Progenitor cell of endocrine pancreas (in vitro differentiated cells): ENCODE measurements around the gene SLC22A31. TPM values are rescaled to one million over a fixed set of nuclear protein-coding genes. Genes with fewer than 3 reads are reported as not detected.
"Not testable (repeated sequence)": the region's sequence is repeated elsewhere in the genome, so short reads cannot be mapped to it uniquely, and the experiment has no call there.

ENCODE experiments used
- DNase-seq: peaks from one replicate; pipeline ENCODE4 v3.0.0; 2021; ENCODE audit warnings: low spot score; ENCODE audit not compliant: unreplicated experiment
- H3K27ac Mint-ChIP-seq: 2 replicates; pipeline ENCODE4 v1.8.0; 2021; ENCODE audit warnings: mild to moderate bottlenecking, moderate library complexity, mixed read lengths
- H3K27me3 Mint-ChIP-seq: 2 replicates; pipeline ENCODE4 v1.8.0; 2021; ENCODE audit warnings: mixed read lengths
- H3K36me3 Mint-ChIP-seq: 2 replicates; pipeline ENCODE4 v1.8.0; 2022; ENCODE audit warnings: mixed read lengths; ENCODE audit not compliant: insufficient read depth
- H3K4me1 Mint-ChIP-seq: 2 replicates; pipeline ENCODE4 v1.8.0; 2021; ENCODE audit warnings: low read depth, mixed read lengths
- H3K4me3 Mint-ChIP-seq: 2 replicates; pipeline ENCODE4 v1.8.0; 2021; ENCODE audit warnings: low read depth, mild to moderate bottlenecking, moderate library complexity, mixed read lengths
- H3K9me3 Mint-ChIP-seq: 2 replicates; pipeline ENCODE4 v1.8.0; 2021; ENCODE audit warnings: low read depth, mixed read lengths
- total RNA-seq: library from RNA; stranded (reverse); gene quantifications from 2 replicates; pipeline ENCODE4 v1.2.1, GENCODE V29; 2021
- TF ChIP-seq, protein P1 (sequence below): fragments of 200-600 bp; sonication (generic); IDR thresholded peaks from one replicate; pipeline ENCODE4 v1.5.0; 2021; ENCODE audit warnings: antibody characterized with exemption, mild to moderate bottlenecking; ENCODE audit not compliant: unreplicated experiment

The SLC22A31 gene
- total RNA-seq, 1 donor from 2014 or later: 6.9 TPM

DNA sequence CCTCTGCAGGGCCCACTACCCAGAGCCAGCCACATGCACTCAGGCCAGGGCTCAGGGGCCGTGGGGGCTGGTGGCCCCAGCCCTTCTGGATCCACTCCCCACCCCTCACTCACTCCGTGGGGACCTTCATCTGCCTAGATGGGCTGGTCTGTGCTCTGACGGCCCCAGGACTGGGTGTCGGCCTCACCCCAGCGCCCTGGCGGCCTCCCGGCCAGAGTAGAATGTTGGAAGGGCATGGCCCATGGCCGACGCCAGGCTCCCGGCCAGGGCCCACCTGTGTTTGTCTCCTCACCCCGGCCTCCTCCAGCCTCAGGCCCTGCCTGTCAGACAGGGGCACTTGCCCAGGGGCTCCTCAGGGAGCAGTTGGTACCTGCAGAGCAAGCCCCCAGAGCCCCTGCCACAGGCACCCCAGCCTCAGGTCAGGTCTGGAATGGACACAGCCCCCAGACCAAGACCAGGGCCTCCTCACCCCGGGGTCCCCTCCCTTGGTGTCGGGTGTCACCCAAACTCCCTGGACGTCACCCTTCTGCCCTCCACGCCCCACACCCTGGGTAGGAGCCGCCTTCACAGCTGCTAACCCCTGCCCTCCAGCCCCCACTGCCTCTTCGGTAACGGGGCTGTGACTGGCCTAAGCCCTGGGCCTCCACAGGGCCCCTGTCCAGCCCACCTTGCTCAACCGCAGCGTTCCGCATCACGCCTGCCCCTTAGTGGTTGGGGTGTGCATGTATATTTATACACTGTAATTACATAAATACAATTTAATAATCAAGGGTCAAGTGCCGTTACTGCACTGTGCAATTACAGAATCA is 31.8 kb downstream of the SLC22A31 start:
- TF ChIP-seq, protein P1, sequence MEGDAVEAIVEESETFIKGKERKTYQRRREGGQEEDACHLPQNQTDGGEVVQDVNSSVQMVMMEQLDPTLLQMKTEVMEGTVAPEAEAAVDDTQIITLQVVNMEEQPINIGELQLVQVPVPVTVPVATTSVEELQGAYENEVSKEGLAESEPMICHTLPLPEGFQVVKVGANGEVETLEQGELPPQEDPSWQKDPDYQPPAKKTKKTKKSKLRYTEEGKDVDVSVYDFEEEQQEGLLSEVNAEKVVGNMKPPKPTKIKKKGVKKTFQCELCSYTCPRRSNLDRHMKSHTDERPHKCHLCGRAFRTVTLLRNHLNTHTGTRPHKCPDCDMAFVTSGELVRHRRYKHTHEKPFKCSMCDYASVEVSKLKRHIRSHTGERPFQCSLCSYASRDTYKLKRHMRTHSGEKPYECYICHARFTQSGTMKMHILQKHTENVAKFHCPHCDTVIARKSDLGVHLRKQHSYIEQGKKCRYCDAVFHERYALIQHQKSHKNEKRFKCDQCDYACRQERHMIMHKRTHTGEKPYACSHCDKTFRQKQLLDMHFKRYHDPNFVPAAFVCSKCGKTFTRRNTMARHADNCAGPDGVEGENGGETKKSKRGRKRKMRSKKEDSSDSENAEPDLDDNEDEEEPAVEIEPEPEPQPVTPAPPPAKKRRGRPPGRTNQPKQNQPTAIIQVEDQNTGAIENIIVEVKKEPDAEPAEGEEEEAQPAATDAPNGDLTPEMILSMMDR: no peak
- H3K4me1 Mint-ChIP-seq: peaks cover 7% of the 10 kb centered on the region
- no peak overlapping the region for H3K4me3 Mint-ChIP-seq
- no peaks in the 10 kb centered on the region for H3K36me3 Mint-ChIP-seq
- peaks cover 14% of the 10 kb centered on the region for H3K27me3 Mint-ChIP-seq
- DNase-seq: no peak
- H3K27ac Mint-ChIP-seq: no peak overlapping the region
- H3K9me3 Mint-ChIP-seq: no peaks in the 10 kb centered on the region

DNA sequence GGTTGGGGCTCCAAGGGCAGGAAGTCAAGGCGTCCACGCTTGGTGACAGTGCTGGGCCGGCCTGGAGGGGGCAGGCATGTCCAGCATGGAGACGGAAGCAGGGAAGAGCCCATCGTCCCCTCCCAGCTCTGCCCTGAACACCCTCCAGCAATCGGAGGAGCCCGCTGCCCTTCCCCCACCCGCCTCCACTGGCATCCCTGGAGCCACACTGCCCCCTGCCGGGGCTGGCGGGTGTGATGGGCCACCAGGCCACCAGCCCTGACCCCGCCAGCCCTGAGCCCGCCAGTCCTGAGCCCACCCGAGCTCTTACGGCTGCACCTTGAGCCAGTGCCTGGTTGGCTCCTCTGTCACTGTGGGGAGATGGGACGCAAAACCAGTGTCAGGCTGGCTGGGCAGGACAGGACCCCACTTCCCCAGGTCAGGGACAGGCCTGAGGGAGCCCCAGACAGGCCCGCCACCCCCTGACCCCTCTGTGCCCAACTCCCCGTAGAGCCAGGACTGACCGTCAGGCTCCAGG is 32.9 kb downstream of the SLC22A31 start:
- Mint-ChIP-seq H3K27me3 (peaks cover 8% of the 10 kb centered on the region), H3K27ac (no peak overlapping the region), H3K4me1 (peaks cover 7% of the 10 kb centered on the region), H3K4me3 (no peak overlapping the region), H3K9me3 (no peaks in the 10 kb centered on the region), H3K36me3 (no peaks in the 10 kb centered on the region)
- TF ChIP-seq, protein P1: peak; percentile 95
- peak; percentile 96 for DNase-seq

GRCh38 chr16:89166696-89167424 is 33.5 kb downstream of the SLC22A31 start:
- TF ChIP-seq, protein P1: no peak
- DNase-seq: no peak
- Mint-ChIP-seq H3K27me3 (peaks cover 11% of the 10 kb centered on the region), H3K4me1 (peaks cover 7% of the 10 kb centered on the region), H3K27ac (no peak overlapping the region), H3K36me3 (no peaks in the 10 kb centered on the region), H3K9me3 (no peaks in the 10 kb centered on the region), H3K4me3 (no peak overlapping the region)

DNA sequence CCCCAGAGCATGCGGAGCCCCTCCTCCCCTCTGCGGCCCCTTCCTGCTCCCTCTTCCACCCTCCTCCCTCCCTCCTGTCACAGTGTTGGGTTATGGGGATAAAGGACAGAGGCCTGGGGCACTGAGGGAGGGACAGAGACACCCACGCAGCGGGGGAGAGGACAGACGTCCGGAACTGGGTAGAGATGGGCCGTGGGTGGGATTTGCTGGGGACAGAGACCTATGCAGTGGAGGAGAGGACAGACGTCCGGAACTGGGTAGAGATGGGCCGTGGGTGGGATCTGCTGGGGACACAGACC is 34.7 kb downstream of the SLC22A31 start:
- DNase-seq, H3K36me3 Mint-ChIP-seq, H3K4me3 Mint-ChIP-seq, H3K27ac Mint-ChIP-seq, H3K9me3 Mint-ChIP-seq, H3K4me1 Mint-ChIP-seq: not testable (repeated sequence)
- H3K27me3 Mint-ChIP-seq: peaks cover 10% of the 10 kb centered on the region

DNA sequence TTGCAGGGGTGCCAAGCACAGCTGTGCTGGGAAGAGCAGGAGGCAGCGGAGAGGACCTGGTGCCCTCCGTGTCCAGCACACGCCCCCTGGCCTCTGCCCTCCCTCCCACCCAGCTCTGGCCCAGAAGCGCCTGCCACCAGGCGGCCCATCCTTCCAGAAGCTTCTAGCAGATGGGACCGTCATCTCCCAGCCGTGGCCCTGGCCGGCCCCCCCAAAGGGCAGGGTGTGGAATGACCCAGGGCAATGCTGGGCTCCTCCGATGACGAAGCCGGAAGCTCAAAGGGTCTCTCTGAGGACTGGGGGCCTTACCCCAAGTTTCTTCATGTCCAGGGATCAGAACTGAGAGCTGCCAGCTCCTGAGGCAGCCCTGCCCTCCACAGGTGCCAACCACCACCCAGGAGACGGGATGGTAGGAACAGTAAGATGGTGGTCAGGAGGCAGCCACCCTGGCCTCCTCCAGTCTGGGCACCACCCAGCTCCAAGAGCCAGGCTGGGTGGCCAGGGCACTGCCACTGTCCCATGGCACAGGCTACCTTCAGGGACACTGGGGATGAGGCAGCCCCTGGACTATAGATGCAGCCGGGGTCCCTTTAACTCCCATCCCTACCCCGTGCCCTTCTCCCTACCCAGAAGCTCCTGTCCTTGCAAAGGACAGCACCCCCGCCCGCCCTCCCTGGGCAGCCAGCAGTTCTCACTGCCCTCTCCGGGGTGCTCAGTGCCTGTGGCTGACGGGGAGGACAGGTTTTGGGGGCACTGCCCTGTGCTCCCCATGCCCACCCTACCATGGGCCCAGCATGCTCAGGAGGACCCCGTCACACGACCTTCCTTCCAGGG is 35.3 kb downstream of the SLC22A31 start:
- H3K4me1 Mint-ChIP-seq: peaks cover 4% of the 10 kb centered on the region
- H3K4me3 Mint-ChIP-seq: no peak overlapping the region
- H3K36me3 Mint-ChIP-seq: no peaks in the 10 kb centered on the region
- H3K27ac Mint-ChIP-seq: no peak overlapping the region
- no peak for DNase-seq
- H3K27me3 Mint-ChIP-seq: peaks cover 8% of the 10 kb centered on the region
- TF ChIP-seq, protein P1: no peak
- no peaks in the 10 kb centered on the region for H3K9me3 Mint-ChIP-seq
